ENCODE results near the gene NXNL2. TPM values are rescaled to one million over a fixed set of nuclear protein-coding genes. Genes with fewer than 3 reads are reported as not detected.

NXNL2 gene
- total RNA-seq, 1 experiment from 2014 or later, result 0.86 TPM

DNA sequence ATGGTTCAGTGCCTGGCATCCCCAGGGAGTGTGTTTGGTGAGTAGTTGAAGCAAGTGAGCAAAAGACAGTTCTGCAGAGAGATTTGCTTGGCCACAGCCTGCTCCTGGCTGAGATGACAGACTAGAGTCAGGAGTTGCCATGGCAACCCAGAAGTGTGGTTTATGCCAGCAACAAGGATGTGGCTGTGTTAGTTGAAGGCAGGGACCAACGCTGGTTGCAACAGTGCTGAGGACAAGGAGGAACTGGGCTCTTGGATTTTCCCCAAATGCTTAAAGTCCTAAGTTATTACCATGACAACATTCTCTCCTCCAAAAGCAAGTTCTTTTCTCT is 2.7 kb downstream of the NXNL2 start:
- CTCF ChIA-PET, result no interaction called here
- H3K9me3 ChIP-seq (ENCODE audit: control insufficient read depth in 1 of 2, insufficient read depth in 1 of 2, low read depth in 1 of 2, low read length in 2 of 2), result no peaks in the 10 kb centered on the region
- RAD21 ChIA-PET (ENCODE audit: low non-redundant PET in 1 of 2, low total read pairs in 2 of 2, uncharacterized antibody in 2 of 2, unreplicated experiment in 2 of 2), result no interaction called here
- no peak overlapping the region for H3K27ac ChIP-seq (ENCODE audit: low read depth, low read length)
- peaks cover 12 to 21% of the 10 kb centered on the region in 2 experiments for H3K4me1 ChIP-seq (ENCODE audit: control insufficient read depth in 1 of 2, insufficient read depth in 2 of 2, low read length in 2 of 2)
- intact Hi-C loops (cut with micrococcal nuclease), result loop anchor here (10.0 kb wide), 1 partner anchor 143 kb away; no protein-coding TSS in a partner anchor
- no peak overlapping the region for H2AFZ ChIP-seq (ENCODE audit: low read depth, low read length, poor library complexity, severe bottlenecking)
- no peaks in the 10 kb centered on the region for H4K20me1 ChIP-seq (ENCODE audit: insufficient read depth)
- H3K9ac ChIP-seq (ENCODE audit: low read length), result no peak overlapping the region
- no peak overlapping the region for H3K4me3 ChIP-seq (replicated peaks in 1 of 2; ENCODE audit: low read depth in 1 of 2, low read length in 2 of 2)
- no TSS peak for BruUV-seq (replicated peaks)
- no peaks in the 10 kb centered on the region for H3K36me3 ChIP-seq (ENCODE audit: control insufficient read depth in 1 of 2, insufficient read depth in 2 of 2, low read length in 2 of 2)
- H3K4me2 ChIP-seq (ENCODE audit: low read length), result no peak overlapping the region
- POLR2A ChIA-PET, result no interaction called here
- H3K9me2 ChIP-seq (ENCODE audit: insufficient read depth), result no peaks in the 10 kb centered on the region
- H3K27me3 ChIP-seq (ENCODE audit: insufficient read depth, low read length), result no peaks in the 10 kb centered on the region
- no peak for ATAC-seq
- TF ChIP-seq YY1 (IDR thresholded peaks at IDR 0.05; ENCODE audit: extremely low read depth, insufficient replicate concordance, low read depth, low read length), result no peak
- TF ChIP-seq TCF7L2 (IDR thresholded peaks at IDR 0.05; ENCODE audit: borderline replicate concordance, extremely low read depth, insufficient read depth, insufficient read length), result no peak
- no peak for TF ChIP-seq POLR2A (IDR thresholded peaks at IDR 0.05; ENCODE audit: borderline replicate concordance, extremely low read depth, insufficient read depth, insufficient read length)
- no peak for TF ChIP-seq ELF1 (IDR thresholded peaks at IDR 0.05; ENCODE audit: borderline replicate concordance, low read depth)
- no peak for TF ChIP-seq RAD21 (IDR thresholded peaks at IDR 0.05; ENCODE audit: low read depth)
- TF ChIP-seq, protein P1, sequence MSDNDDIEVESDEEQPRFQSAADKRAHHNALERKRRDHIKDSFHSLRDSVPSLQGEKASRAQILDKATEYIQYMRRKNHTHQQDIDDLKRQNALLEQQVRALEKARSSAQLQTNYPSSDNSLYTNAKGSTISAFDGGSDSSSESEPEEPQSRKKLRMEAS (IDR thresholded peaks at IDR 0.05), result no peak
- TF ChIP-seq, protein P2, sequence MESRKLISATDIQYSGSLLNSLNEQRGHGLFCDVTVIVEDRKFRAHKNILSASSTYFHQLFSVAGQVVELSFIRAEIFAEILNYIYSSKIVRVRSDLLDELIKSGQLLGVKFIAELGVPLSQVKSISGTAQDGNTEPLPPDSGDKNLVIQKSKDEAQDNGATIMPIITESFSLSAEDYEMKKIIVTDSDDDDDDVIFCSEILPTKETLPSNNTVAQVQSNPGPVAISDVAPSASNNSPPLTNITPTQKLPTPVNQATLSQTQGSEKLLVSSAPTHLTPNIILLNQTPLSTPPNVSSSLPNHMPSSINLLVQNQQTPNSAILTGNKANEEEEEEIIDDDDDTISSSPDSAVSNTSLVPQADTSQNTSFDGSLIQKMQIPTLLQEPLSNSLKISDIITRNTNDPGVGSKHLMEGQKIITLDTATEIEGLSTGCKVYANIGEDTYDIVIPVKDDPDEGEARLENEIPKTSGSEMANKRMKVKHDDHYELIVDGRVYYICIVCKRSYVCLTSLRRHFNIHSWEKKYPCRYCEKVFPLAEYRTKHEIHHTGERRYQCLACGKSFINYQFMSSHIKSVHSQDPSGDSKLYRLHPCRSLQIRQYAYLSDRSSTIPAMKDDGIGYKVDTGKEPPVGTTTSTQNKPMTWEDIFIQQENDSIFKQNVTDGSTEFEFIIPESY (IDR thresholded peaks at IDR 0.05; ENCODE audit: extremely low read depth, insufficient replicate concordance, low read length), result no peak
- no peak for TF ChIP-seq SRF (IDR thresholded peaks at IDR 0.05; ENCODE audit: low read depth)
- TF ChIP-seq, protein P3, sequence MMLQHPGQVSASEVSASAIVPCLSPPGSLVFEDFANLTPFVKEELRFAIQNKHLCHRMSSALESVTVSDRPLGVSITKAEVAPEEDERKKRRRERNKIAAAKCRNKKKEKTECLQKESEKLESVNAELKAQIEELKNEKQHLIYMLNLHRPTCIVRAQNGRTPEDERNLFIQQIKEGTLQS (IDR thresholded peaks at IDR 0.05), result no peak
- TF ChIP-seq, protein P4, sequence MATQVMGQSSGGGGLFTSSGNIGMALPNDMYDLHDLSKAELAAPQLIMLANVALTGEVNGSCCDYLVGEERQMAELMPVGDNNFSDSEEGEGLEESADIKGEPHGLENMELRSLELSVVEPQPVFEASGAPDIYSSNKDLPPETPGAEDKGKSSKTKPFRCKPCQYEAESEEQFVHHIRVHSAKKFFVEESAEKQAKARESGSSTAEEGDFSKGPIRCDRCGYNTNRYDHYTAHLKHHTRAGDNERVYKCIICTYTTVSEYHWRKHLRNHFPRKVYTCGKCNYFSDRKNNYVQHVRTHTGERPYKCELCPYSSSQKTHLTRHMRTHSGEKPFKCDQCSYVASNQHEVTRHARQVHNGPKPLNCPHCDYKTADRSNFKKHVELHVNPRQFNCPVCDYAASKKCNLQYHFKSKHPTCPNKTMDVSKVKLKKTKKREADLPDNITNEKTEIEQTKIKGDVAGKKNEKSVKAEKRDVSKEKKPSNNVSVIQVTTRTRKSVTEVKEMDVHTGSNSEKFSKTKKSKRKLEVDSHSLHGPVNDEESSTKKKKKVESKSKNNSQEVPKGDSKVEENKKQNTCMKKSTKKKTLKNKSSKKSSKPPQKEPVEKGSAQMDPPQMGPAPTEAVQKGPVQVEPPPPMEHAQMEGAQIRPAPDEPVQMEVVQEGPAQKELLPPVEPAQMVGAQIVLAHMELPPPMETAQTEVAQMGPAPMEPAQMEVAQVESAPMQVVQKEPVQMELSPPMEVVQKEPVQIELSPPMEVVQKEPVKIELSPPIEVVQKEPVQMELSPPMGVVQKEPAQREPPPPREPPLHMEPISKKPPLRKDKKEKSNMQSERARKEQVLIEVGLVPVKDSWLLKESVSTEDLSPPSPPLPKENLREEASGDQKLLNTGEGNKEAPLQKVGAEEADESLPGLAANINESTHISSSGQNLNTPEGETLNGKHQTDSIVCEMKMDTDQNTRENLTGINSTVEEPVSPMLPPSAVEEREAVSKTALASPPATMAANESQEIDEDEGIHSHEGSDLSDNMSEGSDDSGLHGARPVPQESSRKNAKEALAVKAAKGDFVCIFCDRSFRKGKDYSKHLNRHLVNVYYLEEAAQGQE (IDR thresholded peaks at IDR 0.05; ENCODE audit: low read depth), result no peak
- TF ChIP-seq FOSL1 (IDR thresholded peaks at IDR 0.05; ENCODE audit: low read depth), result no peak
- no peak for TF ChIP-seq EZH2 (IDR thresholded peaks at IDR 0.05)
- no peak for TF ChIP-seq SIN3A (IDR thresholded peaks at IDR 0.05; ENCODE audit: low read depth)
- no peak for TF ChIP-seq JUND (IDR thresholded peaks at IDR 0.05)
- TF ChIP-seq EZH2phosphoT487 (IDR thresholded peaks at IDR 0.05; ENCODE audit: borderline replicate concordance), result no peak
- H3K79me2 ChIP-seq (ENCODE audit: insufficient read depth, low read length), result no peaks in the 10 kb centered on the region
- DNase-seq (ENCODE audit: low read depth, low spot score), result no peak

Data from HCT116 (cell line).